Lung (tissue), 12 donors: ENCODE results near the gene BCKDHB. TPM values are rescaled to one million over a fixed set of nuclear protein-coding genes. Genes with fewer than 3 reads are reported as not detected.
"Not testable (repeated sequence)": the region's sequence is repeated elsewhere in the genome, so short reads cannot be mapped to it uniquely, and the experiment has no call there.

Source experiments
- ATAC-seq: fragments of 200-7000 bp; cut with Tn5 transposase; one replicate; pipeline ENCODE4 v1.9.1; 2020; ENCODE audit warnings: moderate number of reproducible peaks; ENCODE audit not compliant: insufficient read depth, low FRiP score
- DNase-seq, 3 donors: peaks; one replicate each; pipeline ENCODE4 v3.0.0-alpha.2; 2013 to 2017
- H3K27ac ChIP-seq, 2 donors: one replicate each; pipeline ENCODE4 v1.5.1; 2013; ENCODE audit warnings: mild to moderate bottlenecking in 2 of 2, moderate library complexity in 2 of 2, control low read depth in 1 of 2, inconsistent platforms in 1 of 2, low read depth in 1 of 2, low read length in 1 of 2
- H3K27me3 ChIP-seq, 3 donors: one replicate each; pipeline ENCODE4 v1.5.1; 2013; ENCODE audit warnings: low read length in 2 of 3; ENCODE audit not compliant: control insufficient read depth in 3 of 3, insufficient read depth in 3 of 3
- H3K36me3 ChIP-seq, 4 donors: one replicate each; pipeline ENCODE4 v1.5.1; 2013; ENCODE audit warnings: low read length in 4 of 4, mild to moderate bottlenecking in 1 of 4, moderate library complexity in 1 of 4; ENCODE audit not compliant: control insufficient read depth in 4 of 4, insufficient read depth in 4 of 4
- H3K4me1 ChIP-seq, 5 donors: one replicate each; pipeline ENCODE4 v1.5.1; 2013; ENCODE audit warnings: low read length in 5 of 5, mild to moderate bottlenecking in 2 of 5, moderate library complexity in 1 of 5; ENCODE audit not compliant: control insufficient read depth in 5 of 5, insufficient read depth in 5 of 5
- H3K4me3 ChIP-seq: one replicate; pipeline ENCODE4 v1.5.1; 2013; ENCODE audit warnings: mild to moderate bottlenecking, control low read depth, moderate library complexity
- H3K9ac ChIP-seq, 2 donors: one replicate each; pipeline ENCODE4 v1.5.1; 2013; ENCODE audit warnings: low read length in 2 of 2, control low read depth in 1 of 2; ENCODE audit not compliant: insufficient read depth in 1 of 2
- H3K9me3 ChIP-seq, 4 donors: one replicate each; pipeline ENCODE4 v1.5.1; 2013; ENCODE audit warnings: low read length in 3 of 4, mild to moderate bottlenecking in 1 of 4, moderate library complexity in 1 of 4; ENCODE audit not compliant: control insufficient read depth in 4 of 4, insufficient read depth in 3 of 4
- CTCF ChIP-seq: IDR thresholded peaks from 2 replicates; pipeline ENCODE4 v1.5.1; 2012; ENCODE audit warnings: mild to moderate bottlenecking; ENCODE audit errors: control extremely low read depth, extremely low read depth
- WGBS, 2 donors: extraction: QIAGEN DNeasy Blood & Tissue Kit; methylation state at CpG; one replicate each; pipeline ENCODE4 v1.1.7; 2013; 5-methylcytosine and 5-hydroxymethylcytosine counted together
- polyA plus RNA-seq, 2 donors: library from polyadenylated mRNA; stranded (reverse); fragments of 200-250 nt; gene quantifications; one replicate each; pipeline ENCODE4 v1.2.1, GENCODE V29; 2013
- total RNA-seq, 2 donors: library from RNA; depleted of rRNA in 1 of 2; stranded (reverse); fragments of >200 nt in 1 of 2; gene quantifications; one replicate each; pipeline ENCODE4 v1.2.1, GENCODE V29; 2014 to 2021
- donor health status: control.
- donor health status: control.
- donor health status: Bipolar disorder and iron deficiency.
- donor health status: healthy.
- donor health status: DM: yes; HTN: yes; CAD: no.

Gene BCKDHB
- total and polyA plus RNA-seq, 4 donors, result 6.9 to 27.7 (median 15.7) TPM

- TF ChIP-seq CTCF, result no peak
- no peak for ATAC-seq
- Histone ChIP-seq H3K36me3 (no peaks in the 10 kb centered on the region), H3K9me3 (no peaks in the 10 kb centered on the region), H3K4me1 (no peaks in the 10 kb centered on the region), H3K27ac (no peak overlapping the region), H3K9ac (no peak overlapping the region), H3K4me3 (no peak overlapping the region), H3K27me3 (no peaks in the 10 kb centered on the region)
- WGBS, 2 donors, result 31 to 40% methylated on average over 3 of the region's 3 CpGs
- DNase-seq, result no peak
These were observed 10.9 kb upstream of the BCKDHB start for GRCh38 chr6:80095600-80095999.

- no peak for TF ChIP-seq CTCF
- Histone ChIP-seq H3K4me3 (no peak overlapping the region), H3K4me1 (no peaks in the 10 kb centered on the region), H3K36me3 (no peaks in the 10 kb centered on the region), H3K27me3 (no peaks in the 10 kb centered on the region), H3K27ac (no peak overlapping the region), H3K9ac (no peak overlapping the region), H3K9me3 (no peaks in the 10 kb centered on the region)
- DNase-seq (no peak), ATAC-seq (no peak)
These were observed 8.1 kb upstream of the BCKDHB start for GRCh38 chr6:80098392-80098791.

- DNase-seq (no peak), ATAC-seq (no peak)
- H3K4me1 ChIP-seq, result peaks cover 0 to 6% (median 3%) of the 10 kb centered on the region in 5 donors
- no peak for TF ChIP-seq CTCF
- H3K27ac ChIP-seq, result no peak overlapping the region
- no peaks in the 10 kb centered on the region for H3K36me3 ChIP-seq
- no peaks in the 10 kb centered on the region for H3K27me3 ChIP-seq
- no peak overlapping the region for H3K4me3 ChIP-seq
- H3K9ac ChIP-seq, result no peak overlapping the region
- H3K9me3 ChIP-seq, result no peaks in the 10 kb centered on the region
These were observed 2.0 kb upstream of the BCKDHB start for GRCh38 chr6:80104520-80104919.

GRCh38 chr6:80105972-80106417 is 476 bp upstream of the BCKDHB start:
- Histone ChIP-seq H3K4me1 (peaks cover 0 to 6% (median 3%) of the 10 kb centered on the region in 5 donors), H3K36me3 (no peaks in the 10 kb centered on the region), H3K27me3 (no peaks in the 10 kb centered on the region), H3K9me3 (no peaks in the 10 kb centered on the region), H3K27ac (peak overlapping the region; percentile 82 to 95), H3K9ac (peak overlapping the region in 1 of 2 donors; percentile 87), H3K4me3 (no peak overlapping the region)
- ATAC-seq, result no peak
- TF ChIP-seq CTCF, result no peak
- WGBS, 2 donors, result 2% methylated on average over 6 of the region's 6 CpGs
- DNase-seq, result no peak

GRCh38 chr6:80122576-80122975 is 16.1 kb downstream of the BCKDHB start:
- 93 to 99% methylated on average over 3 of the region's 3 CpGs for WGBS, 2 donors
- H3K27me3 ChIP-seq, H3K4me1 ChIP-seq, H3K27ac ChIP-seq, H3K36me3 ChIP-seq, H3K9ac ChIP-seq, H3K9me3 ChIP-seq, DNase-seq, ATAC-seq, H3K4me3 ChIP-seq: not testable (repeated sequence)
